Measurements from ENCODE around the gene MOSPD2.

MOSPD2 gene

DNA sequence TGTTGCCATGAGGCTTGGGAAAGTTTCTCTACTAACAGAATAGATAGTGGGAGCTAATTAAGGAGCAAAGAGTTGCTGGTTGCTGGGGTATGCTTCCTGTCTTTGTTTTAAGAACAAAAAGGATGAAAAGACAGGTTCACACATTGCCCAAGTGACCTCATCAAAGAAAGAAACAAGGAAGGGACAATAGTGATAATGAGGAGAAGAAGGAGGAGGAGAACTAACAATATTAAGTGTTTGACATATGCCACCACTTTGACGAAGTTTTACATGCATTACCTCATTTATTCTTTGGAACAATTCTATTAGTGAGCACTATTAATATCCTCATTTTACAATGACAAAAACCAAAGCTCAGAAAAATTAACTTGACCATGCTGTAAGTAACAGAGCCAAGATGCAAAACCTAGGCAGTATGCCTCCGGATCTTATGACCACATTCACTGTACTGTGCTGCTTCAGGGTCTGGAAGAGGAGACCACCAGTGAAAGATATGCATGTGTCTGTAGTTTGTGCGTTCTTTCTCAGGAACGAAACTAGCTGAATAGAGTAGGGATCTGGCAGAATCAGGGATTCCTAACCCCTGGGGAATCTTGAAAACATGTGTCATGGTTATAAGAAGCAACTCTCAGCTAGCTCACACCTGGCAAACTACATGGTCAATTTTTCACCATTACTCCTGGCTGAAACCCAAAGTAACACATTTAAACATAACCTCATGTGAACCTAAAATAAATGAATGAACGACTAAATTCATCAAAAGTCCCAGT lies 83.8 kb downstream of the MOSPD2 start:
- no peaks in the 10 kb centered on the region for H3K4me1 ChIP-seq (ENCODE audit: low read length)
- H3F3A ChIP-seq (ENCODE audit: insufficient read depth, low read length): no peaks in the 10 kb centered on the region
- TF ChIP-seq EZH2phosphoT487 (IDR thresholded peaks at IDR 0.05; ENCODE audit: low read length) (no peak), EZH2 (optimal IDR thresholded peaks at IDR 0.05; ENCODE audit: low read depth, low read length) (no peak)
- TF ChIP-seq, protein P1, sequence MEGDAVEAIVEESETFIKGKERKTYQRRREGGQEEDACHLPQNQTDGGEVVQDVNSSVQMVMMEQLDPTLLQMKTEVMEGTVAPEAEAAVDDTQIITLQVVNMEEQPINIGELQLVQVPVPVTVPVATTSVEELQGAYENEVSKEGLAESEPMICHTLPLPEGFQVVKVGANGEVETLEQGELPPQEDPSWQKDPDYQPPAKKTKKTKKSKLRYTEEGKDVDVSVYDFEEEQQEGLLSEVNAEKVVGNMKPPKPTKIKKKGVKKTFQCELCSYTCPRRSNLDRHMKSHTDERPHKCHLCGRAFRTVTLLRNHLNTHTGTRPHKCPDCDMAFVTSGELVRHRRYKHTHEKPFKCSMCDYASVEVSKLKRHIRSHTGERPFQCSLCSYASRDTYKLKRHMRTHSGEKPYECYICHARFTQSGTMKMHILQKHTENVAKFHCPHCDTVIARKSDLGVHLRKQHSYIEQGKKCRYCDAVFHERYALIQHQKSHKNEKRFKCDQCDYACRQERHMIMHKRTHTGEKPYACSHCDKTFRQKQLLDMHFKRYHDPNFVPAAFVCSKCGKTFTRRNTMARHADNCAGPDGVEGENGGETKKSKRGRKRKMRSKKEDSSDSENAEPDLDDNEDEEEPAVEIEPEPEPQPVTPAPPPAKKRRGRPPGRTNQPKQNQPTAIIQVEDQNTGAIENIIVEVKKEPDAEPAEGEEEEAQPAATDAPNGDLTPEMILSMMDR (IDR thresholded peaks at IDR 0.05; ENCODE audit: low read length): no peak
- no peaks in the 10 kb centered on the region for H3K36me3 ChIP-seq (replicated peaks; ENCODE audit: insufficient read depth, low read length)
- no peaks in the 10 kb centered on the region for H3K9me2 ChIP-seq (replicated peaks; ENCODE audit: insufficient read depth, low read length)
- no peak overlapping the region for H2AFZ ChIP-seq (ENCODE audit: low read length)
- H4K20me1 ChIP-seq (ENCODE audit: insufficient read depth, low read length): no peaks in the 10 kb centered on the region
- no peak overlapping the region for H3K4me2 ChIP-seq (ENCODE audit: low read depth, low read length)
- no peaks in the 10 kb centered on the region for H3K9me3 ChIP-seq (replicated peaks; ENCODE audit: insufficient read depth, low read length)
- H3K9ac ChIP-seq (ENCODE audit: low read length): no peak overlapping the region
- no peak overlapping the region for H3K27ac ChIP-seq (ENCODE audit: low read length)
- no peak for DNase-seq
- H3K4me3 ChIP-seq (ENCODE audit: low read length): no peak overlapping the region
- H3K27me3 ChIP-seq (replicated peaks; ENCODE audit: insufficient read depth, low read length): no peaks in the 10 kb centered on the region
- no peaks in the 10 kb centered on the region for H3K79me2 ChIP-seq (ENCODE audit: low read length)

- Histone ChIP-seq H3F3A (ENCODE audit: insufficient read depth, low read length) (no peaks in the 10 kb centered on the region), H3K79me2 (ENCODE audit: low read length) (no peaks in the 10 kb centered on the region), H3K9me2 (replicated peaks; ENCODE audit: insufficient read depth, low read length) (no peaks in the 10 kb centered on the region), H3K4me1 (ENCODE audit: low read length) (no peaks in the 10 kb centered on the region), H3K4me3 (ENCODE audit: low read length) (no peak overlapping the region), H3K9me3 (replicated peaks; ENCODE audit: insufficient read depth, low read length) (no peaks in the 10 kb centered on the region), H4K20me1 (ENCODE audit: insufficient read depth, low read length) (no peaks in the 10 kb centered on the region), H3K9ac (ENCODE audit: low read length) (no peak overlapping the region), H3K4me2 (ENCODE audit: low read depth, low read length) (no peak overlapping the region), H3K27ac (ENCODE audit: low read length) (no peak overlapping the region), H3K27me3 (replicated peaks; ENCODE audit: insufficient read depth, low read length) (no peaks in the 10 kb centered on the region), H2AFZ (ENCODE audit: low read length) (no peak overlapping the region), H3K36me3 (replicated peaks; ENCODE audit: insufficient read depth, low read length) (no peaks in the 10 kb centered on the region)
- DNase-seq: no peak
- TF ChIP-seq EZH2 (optimal IDR thresholded peaks at IDR 0.05; ENCODE audit: low read depth, low read length): no peak
- no peak for TF ChIP-seq EZH2phosphoT487 (IDR thresholded peaks at IDR 0.05; ENCODE audit: low read length)
- TF ChIP-seq, protein P1 (IDR thresholded peaks at IDR 0.05; ENCODE audit: low read length): no peak
Observed at GRCh38 chrX:14963447-14964236, 90.4 kb downstream of the MOSPD2 start.

DNA sequence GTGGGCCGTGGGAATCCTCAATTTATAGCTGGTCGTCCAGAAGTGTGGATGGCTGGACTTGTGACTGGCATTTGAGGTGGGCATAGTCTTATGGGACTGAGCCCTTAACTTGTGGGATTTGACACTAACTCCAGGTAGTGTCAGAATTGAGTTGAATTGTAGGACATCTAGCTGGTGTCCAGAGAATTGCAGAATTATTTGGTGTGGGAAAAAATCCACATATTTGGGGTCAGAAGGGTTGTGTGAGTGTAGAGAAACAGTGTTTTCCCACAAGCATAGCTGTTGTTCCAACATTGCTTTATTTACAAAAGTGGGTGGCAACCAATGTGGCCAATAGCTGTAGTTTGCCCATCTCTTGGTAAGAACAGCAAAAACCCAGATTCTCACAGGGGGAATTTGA lies 91.3 kb downstream of the MOSPD2 start:
- no peak for DNase-seq
- TF ChIP-seq EZH2phosphoT487 (IDR thresholded peaks at IDR 0.05; ENCODE audit: low read length) (no peak), EZH2 (optimal IDR thresholded peaks at IDR 0.05; ENCODE audit: low read depth, low read length) (no peak)
- TF ChIP-seq, protein P1 (IDR thresholded peaks at IDR 0.05; ENCODE audit: low read length): no peak
- no peaks in the 10 kb centered on the region for H4K20me1 ChIP-seq (ENCODE audit: insufficient read depth, low read length)
- H3F3A ChIP-seq (ENCODE audit: insufficient read depth, low read length): no peaks in the 10 kb centered on the region
- H3K79me2 ChIP-seq (ENCODE audit: low read length): no peaks in the 10 kb centered on the region
- no peak overlapping the region for H3K4me3 ChIP-seq (ENCODE audit: low read length)
- no peaks in the 10 kb centered on the region for H3K27me3 ChIP-seq (replicated peaks; ENCODE audit: insufficient read depth, low read length)
- H3K4me1 ChIP-seq (ENCODE audit: low read length): no peaks in the 10 kb centered on the region
- H3K9ac ChIP-seq (ENCODE audit: low read length): no peak overlapping the region
- H3K27ac ChIP-seq (ENCODE audit: low read length): no peak overlapping the region
- H3K9me2 ChIP-seq (replicated peaks; ENCODE audit: insufficient read depth, low read length): no peaks in the 10 kb centered on the region
- H3K36me3 ChIP-seq (replicated peaks; ENCODE audit: insufficient read depth, low read length): no peaks in the 10 kb centered on the region
- H2AFZ ChIP-seq (ENCODE audit: low read length): no peak overlapping the region
- no peak overlapping the region for H3K4me2 ChIP-seq (ENCODE audit: low read depth, low read length)
- no peaks in the 10 kb centered on the region for H3K9me3 ChIP-seq (replicated peaks; ENCODE audit: insufficient read depth, low read length)

Data from MM.1S (cell line).